HG02588 (cell line): Measurements from ENCODE around the gene ZNF140.

Source experiments
- ATAC-seq: cut with Tn5 transposase; IDR thresholded peaks from one replicate; pipeline ENCODE4 v1.9.1; 2021; ENCODE audit warnings: mild to moderate bottlenecking, moderate library complexity; ENCODE audit not compliant: unreplicated experiment

ZNF140 gene

GRCh38 chr12:133080368-133081158, at the start of gene ZNF140:
Gene ZNF140 (plus strand): TSS chr12:133080923. CDS start chr12:133081321, 398 bp downstream.
- peak; percentile 71 for ATAC-seq

- ATAC-seq = peak; percentile 89
These were observed 43.3 kb upstream of the ZNF140 start, which contains the start of gene ZNF84 for GRCh38 chr12:133037207-133038005. Gene ZNF84 (plus strand): TSS chr12:133037509. CDS start chr12:133041468, 3,959 bp downstream.

- no peak for ATAC-seq
These were observed 42.5 kb upstream of the ZNF140 start for GRCh38 chr12:133038118-133038709.

GRCh38 chr12:133046698-133047097, 34.0 kb upstream of the ZNF140 start:
- ATAC-seq = no peak

GRCh38 chr12:133057446-133057845, 23.3 kb upstream of the ZNF140 start:
- ATAC-seq = no peak

GRCh38 chr12:133058203-133059113, 22.3 kb upstream of the ZNF140 start:
- ATAC-seq = no peak

GRCh38 chr12:133061954-133062353, 18.8 kb upstream of the ZNF140 start:
- ATAC-seq = no peak

GRCh38 chr12:133063556-133063955, 17.2 kb upstream of the ZNF140 start:
- no peak for ATAC-seq

GRCh38 chr12:133073836-133074235, 6.9 kb upstream of the ZNF140 start:
- no peak for ATAC-seq

GRCh38 chr12:133080026-133080367, 726 bp upstream of the ZNF140 start:
- peak; percentile 69 for ATAC-seq

GRCh38 chr12:133081159-133081780, 547 bp downstream of the ZNF140 start:
- ATAC-seq = no peak

GRCh38 chr12:133083345-133083744, 2.6 kb downstream of the ZNF140 start:
- no peak for ATAC-seq

GRCh38 chr12:133105620-133106019, 24.9 kb downstream of the ZNF140 start:
- no peak for ATAC-seq

GRCh38 chr12:133106253-133106652, 25.5 kb downstream of the ZNF140 start:
- no peak for ATAC-seq

- ATAC-seq = no peak
These were observed 26.4 kb downstream of the ZNF140 start for GRCh38 chr12:133107121-133107520.

GRCh38 chr12:133108150-133108549, 27.4 kb downstream of the ZNF140 start:
- ATAC-seq = no peak

GRCh38 chr12:133120385-133121191, 39.9 kb downstream of the ZNF140 start:
- ATAC-seq = no peak

- ATAC-seq = no peak
These were observed 44.0 kb downstream of the ZNF140 start for GRCh38 chr12:133124674-133125073.

GRCh38 chr12:133129368-133130037, 48.8 kb downstream of the ZNF140 start:
- ATAC-seq = no peak
